Uterus (tissue), 4 donors: Measurements from ENCODE around the gene ACSM5. TPM values are rescaled to one million over a fixed set of nuclear protein-coding genes. Genes with fewer than 3 reads are reported as not detected.
A peak's percentile ranks its signal among the peaks of the same experiment; 100 is the strongest.

Experiments used
- DNase-seq, 2 donors: peaks; one replicate each; pipeline ENCODE4 v3.0.0-alpha.2; 2019 to 2020
- H3K27ac ChIP-seq, 2 donors: fragments of 200-600 bp; sonication (generic); 1 replicate in 1 of 2; 2 replicates in 1 of 2; pipeline ENCODE4 v1.5.1; 2016 to 2018
- H3K27me3 ChIP-seq, 2 donors: fragments of 200-600 bp; sonication (generic); one replicate each; pipeline ENCODE4 v1.5.1; 2018 to 2019; ENCODE audit warnings: control low read depth in 1 of 2
- H3K36me3 ChIP-seq, 2 donors: fragments of 200-600 bp; sonication (generic); one replicate each; pipeline ENCODE4 v1.5.1; 2019; ENCODE audit warnings: control low read depth in 1 of 2
- H3K4me1 ChIP-seq, 2 donors: fragments of 200-600 bp; sonication (generic); one replicate each; pipeline ENCODE4 v1.5.1; 2018 to 2019; ENCODE audit warnings: control low read depth in 1 of 2
- H3K4me3 ChIP-seq, 2 donors: fragments of 200-600 bp; sonication (generic); 1 replicate in 1 of 2; 2 replicates in 1 of 2; pipeline ENCODE4 v1.5.1; 2018 to 2019; ENCODE audit warnings: mild to moderate bottlenecking in 1 of 2
- H3K9me3 ChIP-seq, 2 donors: fragments of 200-600 bp; sonication (generic); one replicate each; pipeline ENCODE4 v1.5.1; 2019; ENCODE audit warnings: control low read depth in 1 of 2
- POLR2A ChIP-seq, 2 donors: fragments of 450-650 bp; IDR thresholded peaks; one replicate each; pipeline ENCODE4 v1.6.1; 2016; ENCODE audit warnings: antibody characterized with exemption in 2 of 2, mild to moderate bottlenecking in 1 of 2, moderate library complexity in 1 of 2
- intact Hi-C: fragments of 100-400 bp; cut with DNase I; formaldehyde crosslinking; loops from one replicate; pipeline ENCODE4 v1.15.1; 2023; ENCODE audit warnings: low total_unique reads
- total RNA-seq, 4 donors: library from RNA; depleted of rRNA in 3 of 4; stranded (reverse); fragments of >200 nt in 3 of 4; gene quantifications; one replicate each; pipeline versions ENCODE4 v1.1.0 to v1.2.4, GENCODE V29; 2014 to 2023
- TF ChIP-seq, protein P1 (sequence below), 4 experiments: fragments of 200-600 bp in 2 of 4; fragments of 450-650 bp in 2 of 4; sonication (generic) in 2 of 4; IDR thresholded peaks; one replicate each; pipeline ENCODE4 v1.5.1; 2016 to 2019; ENCODE audit warnings: antibody characterized with exemption in 4 of 4, mild to moderate bottlenecking in 2 of 4, moderate library complexity in 1 of 4
- donor health status: DM: yes; HTN: yes; CAD: no.

Gene ACSM5
- total RNA-seq, 4 donors from 2014 or later, result 0.51 to 2.0 TPM; not detected in 2

- Histone ChIP-seq H3K9me3 (no peaks in the 10 kb centered on the region), H3K4me1 (no peaks in the 10 kb centered on the region), H3K27ac (no peak overlapping the region), H3K36me3 (no peaks in the 10 kb centered on the region), H3K27me3 (no peaks in the 10 kb centered on the region), H3K4me3 (no peak overlapping the region)
- no peak for DNase-seq
- TF ChIP-seq, protein P1, sequence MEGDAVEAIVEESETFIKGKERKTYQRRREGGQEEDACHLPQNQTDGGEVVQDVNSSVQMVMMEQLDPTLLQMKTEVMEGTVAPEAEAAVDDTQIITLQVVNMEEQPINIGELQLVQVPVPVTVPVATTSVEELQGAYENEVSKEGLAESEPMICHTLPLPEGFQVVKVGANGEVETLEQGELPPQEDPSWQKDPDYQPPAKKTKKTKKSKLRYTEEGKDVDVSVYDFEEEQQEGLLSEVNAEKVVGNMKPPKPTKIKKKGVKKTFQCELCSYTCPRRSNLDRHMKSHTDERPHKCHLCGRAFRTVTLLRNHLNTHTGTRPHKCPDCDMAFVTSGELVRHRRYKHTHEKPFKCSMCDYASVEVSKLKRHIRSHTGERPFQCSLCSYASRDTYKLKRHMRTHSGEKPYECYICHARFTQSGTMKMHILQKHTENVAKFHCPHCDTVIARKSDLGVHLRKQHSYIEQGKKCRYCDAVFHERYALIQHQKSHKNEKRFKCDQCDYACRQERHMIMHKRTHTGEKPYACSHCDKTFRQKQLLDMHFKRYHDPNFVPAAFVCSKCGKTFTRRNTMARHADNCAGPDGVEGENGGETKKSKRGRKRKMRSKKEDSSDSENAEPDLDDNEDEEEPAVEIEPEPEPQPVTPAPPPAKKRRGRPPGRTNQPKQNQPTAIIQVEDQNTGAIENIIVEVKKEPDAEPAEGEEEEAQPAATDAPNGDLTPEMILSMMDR (IDR thresholded peaks at IDR 0.05), result no peak
- TF ChIP-seq POLR2A (IDR thresholded peaks at IDR 0.05), result no peak
- intact Hi-C loops, result no loop called here
These were observed 18.3 kb upstream of the ACSM5 start for GRCh38 chr16:20391045-20391444.

- DNase-seq, result peak in 1 of 2 donors; percentile 29
- Histone ChIP-seq H3K9me3 (no peaks in the 10 kb centered on the region), H3K4me3 (no peak overlapping the region), H3K27me3 (no peaks in the 10 kb centered on the region), H3K36me3 (no peaks in the 10 kb centered on the region), H3K4me1 (no peaks in the 10 kb centered on the region), H3K27ac (peak overlapping the region; percentile 14 to 30)
- intact Hi-C loops, result no loop called here
- TF ChIP-seq, protein P1 (IDR thresholded peaks at IDR 0.05), result no peak
- no peak for TF ChIP-seq POLR2A (IDR thresholded peaks at IDR 0.05)
These were observed 15.3 kb upstream of the ACSM5 start for GRCh38 chr16:20393801-20394577.

GRCh38 chr16:20395946-20396345, 13.4 kb upstream of the ACSM5 start:
- intact Hi-C loops, result no loop called here

DNA sequence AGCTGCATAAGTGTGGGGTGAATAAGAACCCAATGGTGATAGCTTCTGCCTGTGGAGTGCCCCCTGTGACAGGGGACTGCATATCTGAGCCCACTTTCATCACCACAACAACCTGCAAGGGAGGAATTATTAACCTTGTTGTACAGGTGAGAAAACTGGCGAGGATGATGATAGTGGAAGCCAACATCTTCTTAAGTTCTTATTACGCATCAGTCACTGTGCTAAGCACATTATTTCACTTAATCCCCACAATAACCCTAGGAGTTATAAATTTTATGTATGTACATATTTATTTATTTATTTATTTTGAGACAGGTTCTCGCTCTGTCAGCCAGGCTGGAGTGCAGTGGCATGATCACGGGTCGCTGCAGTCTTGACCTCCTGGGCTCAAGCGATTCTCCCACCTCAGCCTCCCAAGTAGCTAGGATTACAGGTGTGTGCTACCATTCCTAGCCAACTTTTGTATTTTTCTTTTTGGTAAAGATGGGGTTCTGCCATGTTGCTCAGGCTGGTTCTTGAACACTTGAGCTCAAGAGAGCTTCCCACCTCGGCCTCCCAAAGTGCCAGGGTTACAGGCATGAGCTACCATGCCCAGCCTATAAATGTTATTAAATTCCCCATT, 12.4 kb upstream of the ACSM5 start:
- no peaks in the 10 kb centered on the region for H3K4me1 ChIP-seq
- H3K27ac ChIP-seq, result no peak overlapping the region
- DNase-seq, result no peak
- no peaks in the 10 kb centered on the region for H3K9me3 ChIP-seq
- H3K27me3 ChIP-seq, result no peaks in the 10 kb centered on the region
- no peaks in the 10 kb centered on the region for H3K36me3 ChIP-seq
- H3K4me3 ChIP-seq, result no peak overlapping the region
- TF ChIP-seq, protein P1 (IDR thresholded peaks at IDR 0.05), result no peak
- TF ChIP-seq POLR2A (IDR thresholded peaks at IDR 0.05), result no peak
- intact Hi-C loops, result no loop called here

More at GRCh38 chr16:20395946-20396345, 13.4 kb upstream of the ACSM5 start:
- Histone ChIP-seq H3K36me3 (no peaks in the 10 kb centered on the region), H3K4me3 (no peak overlapping the region), H3K9me3 (no peaks in the 10 kb centered on the region), H3K27me3 (no peaks in the 10 kb centered on the region), H3K4me1 (no peaks in the 10 kb centered on the region), H3K27ac (no peak overlapping the region)
- no peak for TF ChIP-seq POLR2A (IDR thresholded peaks at IDR 0.05)
- TF ChIP-seq, protein P1 (IDR thresholded peaks at IDR 0.05), result no peak
- no peak for DNase-seq

DNA sequence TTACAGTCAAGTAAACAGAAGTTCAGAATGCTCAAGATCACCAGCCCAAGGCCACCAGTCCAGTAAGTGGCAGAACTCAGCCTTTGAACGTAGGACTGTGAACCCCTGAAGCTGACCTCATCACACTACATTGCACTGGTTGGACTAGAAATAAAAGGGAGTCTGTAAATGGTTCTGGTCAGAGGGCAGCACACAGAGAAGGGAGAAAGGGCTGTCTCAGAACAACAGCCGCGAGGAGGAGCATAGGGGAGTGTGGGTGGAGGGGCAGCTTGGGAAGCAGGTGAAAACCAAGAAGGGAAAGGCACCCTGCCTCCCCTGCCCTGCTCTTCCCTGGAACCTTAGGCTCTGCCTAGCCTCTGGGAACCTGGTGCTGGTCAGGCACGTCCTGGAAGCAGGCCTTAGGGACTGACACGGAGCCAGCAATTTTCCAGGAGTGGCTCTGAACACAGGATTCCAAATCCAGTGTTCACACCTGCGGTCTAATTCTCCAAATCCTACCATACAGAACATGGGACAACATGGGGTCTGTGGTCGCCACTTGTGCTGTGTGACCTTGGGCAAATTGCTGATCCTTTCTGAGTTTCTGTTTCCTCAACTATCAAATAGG, 11.8 kb upstream of the ACSM5 start:
- no peaks in the 10 kb centered on the region for H3K9me3 ChIP-seq
- no peak for DNase-seq
- no peaks in the 10 kb centered on the region for H3K4me1 ChIP-seq
- no peaks in the 10 kb centered on the region for H3K36me3 ChIP-seq
- no peak overlapping the region for H3K4me3 ChIP-seq
- intact Hi-C loops, result no loop called here
- no peak overlapping the region for H3K27ac ChIP-seq
- no peaks in the 10 kb centered on the region for H3K27me3 ChIP-seq
- no peak for TF ChIP-seq POLR2A (IDR thresholded peaks at IDR 0.05)
